H9 (cell line): ENCODE measurements around the gene RSAD1. TPM values are rescaled to one million over a fixed set of nuclear protein-coding genes. Genes with fewer than 3 reads are reported as not detected.
A peak's percentile ranks its signal among the peaks of the same experiment; 100 is the strongest.

Experiments
- DNase-seq: peaks from one replicate; pipeline ENCODE4 v3.0.0-alpha.2; 2017
- H2AFZ ChIP-seq: one replicate; pipeline ENCODE4 v1.6.1; 2013; ENCODE audit warnings: mild to moderate bottlenecking, low read length, control low read depth, moderate library complexity
- H2AK5ac ChIP-seq: 2 replicates; pipeline ENCODE4 v1.6.1; 2013; ENCODE audit warnings: low read length, control low read depth, mixed read lengths; ENCODE audit not compliant: insufficient read length
- H2BK120ac ChIP-seq: one replicate; pipeline ENCODE4 v1.6.1; 2013; ENCODE audit warnings: low read depth, mild to moderate bottlenecking, low read length, control low read depth, inconsistent platforms; ENCODE audit not compliant: poor library complexity, severe bottlenecking
- H2BK12ac ChIP-seq: 2 replicates; pipeline ENCODE4 v1.6.1; 2013; ENCODE audit warnings: low read length, control low read depth, mixed read lengths, low read depth; ENCODE audit not compliant: insufficient read length
- H2BK15ac ChIP-seq: 2 replicates; pipeline ENCODE4 v1.6.1; 2013; ENCODE audit warnings: low read depth, low read length, control low read depth
- H2BK20ac ChIP-seq: one replicate; pipeline ENCODE4 v1.6.1; 2013; ENCODE audit warnings: low read depth, mild to moderate bottlenecking, low read length, control low read depth, inconsistent platforms; ENCODE audit not compliant: poor library complexity, severe bottlenecking
- H2BK5ac ChIP-seq: 2 replicates; pipeline ENCODE4 v1.6.1; 2013; ENCODE audit warnings: low read length, control low read depth, mixed read lengths; ENCODE audit not compliant: insufficient read length
- H3K14ac ChIP-seq: 2 replicates; pipeline ENCODE4 v1.6.1; 2013; ENCODE audit warnings: low read length, control low read depth; ENCODE audit not compliant: insufficient read depth
- H3K18ac ChIP-seq: 2 replicates; pipeline ENCODE4 v1.6.1; 2013; ENCODE audit warnings: low read depth, mild to moderate bottlenecking, mixed read lengths, low read length, control low read depth; ENCODE audit not compliant: insufficient read length
- H3K23ac ChIP-seq: 2 replicates; pipeline ENCODE4 v1.6.1; 2013; ENCODE audit warnings: low read length, control low read depth, mixed read lengths, low read depth; ENCODE audit not compliant: insufficient read length
- H3K23me2 ChIP-seq: 2 replicates; pipeline ENCODE4 v1.6.1; 2013; ENCODE audit warnings: low read depth, mild to moderate bottlenecking, mixed read lengths, low read length, control low read depth; ENCODE audit not compliant: insufficient read length, poor library complexity, severe bottlenecking
- H3K27ac ChIP-seq: 2 replicates; pipeline ENCODE4 v1.5.1; 2013; ENCODE audit warnings: low read length, control low read depth, mixed read lengths, low read depth; ENCODE audit not compliant: insufficient read length
- H3K27me3 ChIP-seq: 2 replicates; pipeline ENCODE4 v1.6.1; 2013; ENCODE audit warnings: low read length, control low read depth, inconsistent platforms; ENCODE audit not compliant: insufficient read depth
- H3K4ac ChIP-seq: 2 replicates; pipeline ENCODE4 v1.6.1; 2013; ENCODE audit warnings: low read depth, mild to moderate bottlenecking, control low read depth, inconsistent platforms, low read length, moderate library complexity
- H3K4me1 ChIP-seq: 2 replicates; pipeline ENCODE4 v1.6.1; 2013; ENCODE audit warnings: low read length, control low read depth, inconsistent platforms; ENCODE audit not compliant: insufficient read depth
- H3K4me2 ChIP-seq: 2 replicates; pipeline ENCODE4 v1.6.1; 2013; ENCODE audit warnings: low read length, control low read depth, mixed read lengths; ENCODE audit not compliant: insufficient read length, insufficient read depth
- H3K56ac ChIP-seq: 2 replicates; pipeline ENCODE4 v1.6.1; 2013; ENCODE audit warnings: low read depth, mild to moderate bottlenecking, mixed read lengths, low read length, control low read depth; ENCODE audit not compliant: insufficient read length
- H3K79me1 ChIP-seq: 2 replicates; pipeline ENCODE4 v1.6.1; 2013; ENCODE audit warnings: low read depth, mild to moderate bottlenecking, moderate library complexity, low read length, control low read depth, inconsistent platforms; ENCODE audit not compliant: insufficient read depth, poor library complexity, severe bottlenecking
- H3K79me2 ChIP-seq: 2 replicates; pipeline ENCODE4 v1.6.1; 2013; ENCODE audit warnings: low read length, control low read depth, inconsistent platforms; ENCODE audit not compliant: insufficient read depth
- H3K9ac ChIP-seq: 2 replicates; pipeline ENCODE4 v1.6.1; 2013; ENCODE audit warnings: low read length, control low read depth, mixed read lengths; ENCODE audit not compliant: insufficient read length; ENCODE audit errors: extremely low read depth
- H3K9me3 ChIP-seq: one replicate; pipeline ENCODE4 v1.6.1; 2013; ENCODE audit warnings: low read depth, low read length, inconsistent platforms; ENCODE audit not compliant: control insufficient read depth
- H3T11ph ChIP-seq: one replicate; pipeline ENCODE4 v1.6.1; 2013; ENCODE audit warnings: mild to moderate bottlenecking, low read length, control low read depth, inconsistent platforms
- H4K20me1 ChIP-seq: one replicate; pipeline ENCODE4 v1.6.1; 2013; ENCODE audit not compliant: control insufficient read depth, insufficient read length, insufficient read depth
- H4K5ac ChIP-seq: 2 replicates; pipeline ENCODE4 v1.6.1; 2013; ENCODE audit warnings: low read depth, mild to moderate bottlenecking, mixed read lengths, low read length, control low read depth; ENCODE audit not compliant: insufficient read length
- H4K8ac ChIP-seq: replicated peaks from 2 replicates; pipeline ENCODE4 v1.6.1; 2013; ENCODE audit warnings: low read length, control low read depth, mixed read lengths, low read depth; ENCODE audit not compliant: insufficient read length
- H4K91ac ChIP-seq: 2 replicates; pipeline ENCODE4 v1.6.1; 2013; ENCODE audit warnings: low read depth, mild to moderate bottlenecking, moderate library complexity, mixed read lengths, low read length, control low read depth; ENCODE audit not compliant: insufficient read length
- H3K27ac Mint-ChIP-seq, 3 experiments: 2 replicates in 2 of 3; 3 replicates in 1 of 3; pipeline ENCODE4 v1.8.0; 2020 to 2021; ENCODE audit warnings: mixed read lengths in 3 of 3, mild to moderate bottlenecking in 1 of 3, moderate library complexity in 1 of 3
- H3K27me3 Mint-ChIP-seq: 2 replicates; pipeline ENCODE4 v1.8.0; 2021; ENCODE audit warnings: low read depth, mild to moderate bottlenecking, moderate library complexity, mixed read lengths
- H3K36me3 Mint-ChIP-seq, 3 experiments: 2 replicates in 2 of 3; 3 replicates in 1 of 3; pipeline ENCODE4 v1.8.0; 2020 to 2021; ENCODE audit warnings: low read depth in 3 of 3, mixed read lengths in 3 of 3; ENCODE audit not compliant: insufficient read depth in 1 of 3
- H3K4me1 Mint-ChIP-seq, 2 experiments: 2 replicates each; pipeline ENCODE4 v1.8.0; 2020; ENCODE audit warnings: mixed read lengths in 2 of 2
- H3K4me3 Mint-ChIP-seq, 2 experiments: 2 replicates in 1 of 2; 3 replicates in 1 of 2; pipeline ENCODE4 v1.8.0; 2020 to 2021; ENCODE audit warnings: mild to moderate bottlenecking in 2 of 2, mixed read lengths in 2 of 2, moderate library complexity in 1 of 2
- H3K9me3 Mint-ChIP-seq, 2 experiments: 2 replicates in 1 of 2; 3 replicates in 1 of 2; pipeline ENCODE4 v1.8.0; 2020; ENCODE audit warnings: mild to moderate bottlenecking in 2 of 2, mixed read lengths in 2 of 2, moderate library complexity in 1 of 2
- WGBS: extraction: QIAGEN DNeasy Blood & Tissue Kit; methylation state at CpG from one replicate; pipeline ENCODE4 v1.1.7; 2013; ENCODE audit warnings: missing lambda C conversion rate, low lambda C conversion rate, mixed read lengths; ENCODE audit not compliant: insufficient read length; ENCODE audit errors: extremely low coverage; 5-methylcytosine and 5-hydroxymethylcytosine counted together
- total RNA-seq: library from RNA; stranded (reverse); gene quantifications from 2 replicates; pipeline ENCODE4 v1.2.1, GENCODE V29; 2021
- TF ChIP-seq, protein P1 (sequence below): fragments of 200-600 bp; sonication (generic); conservative IDR thresholded peaks from 3 replicates; pipeline ENCODE4 v1.8.0; 2021; ENCODE audit warnings: antibody characterized with exemption, mild to moderate bottlenecking

RSAD1 gene
- total RNA-seq, 1 experiment from 2014 or later, result 27.9 TPM

- no peak overlapping the region for H4K91ac ChIP-seq
- no peak overlapping the region for H3K14ac ChIP-seq
- no peak overlapping the region for H3K27ac Mint-ChIP-seq
- H4K5ac ChIP-seq, result no peak overlapping the region
- H3K23me2 ChIP-seq, result no peaks in the 10 kb centered on the region
- no peak overlapping the region for H2BK15ac ChIP-seq
- no peaks in the 10 kb centered on the region for H3K9me3 ChIP-seq
- no peaks in the 10 kb centered on the region for H3K79me1 ChIP-seq
- no peak overlapping the region for H2BK20ac ChIP-seq
- no peak overlapping the region for H2BK120ac ChIP-seq
- no CpG with 5 or more reads among the region's 7 CpGs for WGBS
- no peaks in the 10 kb centered on the region for H3K36me3 Mint-ChIP-seq
- no peaks in the 10 kb centered on the region for H3K79me2 ChIP-seq
- H3T11ph ChIP-seq, result no peak overlapping the region
- DNase-seq, result no peak
- no peaks in the 10 kb centered on the region; the same call in 1 of the 2 replicates for H3K27me3 Mint-ChIP-seq
- TF ChIP-seq, protein P1, sequence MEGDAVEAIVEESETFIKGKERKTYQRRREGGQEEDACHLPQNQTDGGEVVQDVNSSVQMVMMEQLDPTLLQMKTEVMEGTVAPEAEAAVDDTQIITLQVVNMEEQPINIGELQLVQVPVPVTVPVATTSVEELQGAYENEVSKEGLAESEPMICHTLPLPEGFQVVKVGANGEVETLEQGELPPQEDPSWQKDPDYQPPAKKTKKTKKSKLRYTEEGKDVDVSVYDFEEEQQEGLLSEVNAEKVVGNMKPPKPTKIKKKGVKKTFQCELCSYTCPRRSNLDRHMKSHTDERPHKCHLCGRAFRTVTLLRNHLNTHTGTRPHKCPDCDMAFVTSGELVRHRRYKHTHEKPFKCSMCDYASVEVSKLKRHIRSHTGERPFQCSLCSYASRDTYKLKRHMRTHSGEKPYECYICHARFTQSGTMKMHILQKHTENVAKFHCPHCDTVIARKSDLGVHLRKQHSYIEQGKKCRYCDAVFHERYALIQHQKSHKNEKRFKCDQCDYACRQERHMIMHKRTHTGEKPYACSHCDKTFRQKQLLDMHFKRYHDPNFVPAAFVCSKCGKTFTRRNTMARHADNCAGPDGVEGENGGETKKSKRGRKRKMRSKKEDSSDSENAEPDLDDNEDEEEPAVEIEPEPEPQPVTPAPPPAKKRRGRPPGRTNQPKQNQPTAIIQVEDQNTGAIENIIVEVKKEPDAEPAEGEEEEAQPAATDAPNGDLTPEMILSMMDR, result peak; percentile 29; the same call in 1 of the 3 replicates
- no peak overlapping the region for H4K8ac ChIP-seq
- no peak overlapping the region for H2BK5ac ChIP-seq
- H3K4me1 ChIP-seq, result no peaks in the 10 kb centered on the region
- H3K4ac ChIP-seq, result no peak overlapping the region
- H2AFZ ChIP-seq, result no peak overlapping the region
- no peak overlapping the region for H3K4me3 Mint-ChIP-seq
- H3K4me1 Mint-ChIP-seq, result no peaks in the 10 kb centered on the region
- no peak overlapping the region for H2AK5ac ChIP-seq
- H4K20me1 ChIP-seq, result no peaks in the 10 kb centered on the region
- H3K4me2 ChIP-seq, result no peak overlapping the region
- no peak overlapping the region for H3K9ac ChIP-seq
- H2BK12ac ChIP-seq, result no peak overlapping the region
- H3K23ac ChIP-seq, result no peak overlapping the region
- no peak overlapping the region for H3K27ac ChIP-seq
- no peak overlapping the region for H3K18ac ChIP-seq
- H3K56ac ChIP-seq, result no peak overlapping the region
- H3K9me3 Mint-ChIP-seq, result no peaks in the 10 kb centered on the region
- H3K27me3 ChIP-seq, result no peaks in the 10 kb centered on the region
These were observed 26.6 kb upstream of the RSAD1 start for GRCh38 chr17:50451943-50452629.
